GM23248 (cell line): ENCODE results near the gene HOXB2. TPM values are rescaled to one million over a fixed set of nuclear protein-coding genes. Genes with fewer than 3 reads are reported as not detected.

Experiments used
- DNase-seq: peaks from one replicate; pipeline ENCODE4 v3.0.0-alpha.2; 2015
- H2AFZ ChIP-seq: fragments of 200-600 bp; sonication (generic); 2 replicates; pipeline ENCODE4 v1.6.1; 2016; ENCODE audit warnings: antibody characterized with exemption
- H3F3A ChIP-seq: fragments of 200-600 bp; sonication (generic); 2 replicates; pipeline ENCODE4 v1.6.1; 2016; ENCODE audit warnings: mild to moderate bottlenecking, antibody characterized with exemption, mixed run types; ENCODE audit not compliant: insufficient read depth
- H3K27ac ChIP-seq: fragments of 200-600 bp; sonication (generic); 2 replicates; pipeline ENCODE4 v1.5.1; 2016; ENCODE audit warnings: mild to moderate bottlenecking
- H3K27me3 ChIP-seq: fragments of 200-600 bp; sonication (generic); replicated peaks from 2 replicates; pipeline ENCODE4 v1.6.1; 2016; ENCODE audit warnings: mild to moderate bottlenecking; ENCODE audit not compliant: insufficient read depth
- H3K36me3 ChIP-seq: fragments of 200-600 bp; sonication (generic); 2 replicates; pipeline ENCODE4 v1.6.1; 2016; ENCODE audit warnings: low read depth, mild to moderate bottlenecking
- H3K4me1 ChIP-seq: fragments of 200-600 bp; sonication (generic); 2 replicates; pipeline ENCODE4 v1.6.1; 2016; ENCODE audit warnings: mild to moderate bottlenecking; ENCODE audit not compliant: insufficient read depth
- H3K4me2 ChIP-seq: fragments of 200-600 bp; sonication (generic); one replicate; pipeline ENCODE4 v1.6.1; 2016; ENCODE audit warnings: mild to moderate bottlenecking; ENCODE audit not compliant: unreplicated experiment
- H3K4me3 ChIP-seq: fragments of 200-600 bp; sonication (generic); 2 replicates; pipeline ENCODE4 v1.5.1; 2016; ENCODE audit warnings: mild to moderate bottlenecking
- H3K79me2 ChIP-seq: fragments of 200-600 bp; sonication (generic); 2 replicates; pipeline ENCODE4 v1.6.1; 2016; ENCODE audit warnings: mild to moderate bottlenecking; ENCODE audit not compliant: insufficient read depth
- H3K9ac ChIP-seq: fragments of 200-600 bp; sonication (generic); 2 replicates; pipeline ENCODE4 v1.6.1; 2016; ENCODE audit warnings: mild to moderate bottlenecking
- H3K9me2 ChIP-seq: fragments of 200-600 bp; sonication (generic); 2 replicates; pipeline ENCODE4 v1.6.1; 2016; ENCODE audit warnings: mixed run types, mild to moderate bottlenecking, moderate library complexity; ENCODE audit not compliant: insufficient read depth
- H3K9me3 ChIP-seq: fragments of 200-600 bp; sonication (generic); one replicate; pipeline ENCODE4 v1.6.1; 2017; ENCODE audit warnings: low read depth
- H4K20me1 ChIP-seq: fragments of 200-600 bp; sonication (generic); 2 replicates; pipeline ENCODE4 v1.6.0; 2016; ENCODE audit not compliant: insufficient read depth
- EZH2 ChIP-seq: fragments of 200-600 bp; sonication (generic); IDR thresholded peaks from 2 replicates; pipeline ENCODE4 v1.6.1; 2018; ENCODE audit warnings: antibody characterized with exemption, mild to moderate bottlenecking; ENCODE audit not compliant: insufficient read depth, poor library complexity, severe bottlenecking
- EZH2phosphoT487 ChIP-seq: fragments of 200-600 bp; sonication (generic); IDR thresholded peaks from 2 replicates; pipeline ENCODE4 v1.6.1; 2018; ENCODE audit warnings: antibody characterized with exemption, moderate library complexity, mild to moderate bottlenecking, low read depth; ENCODE audit not compliant: insufficient read depth
- WGBS, 2 experiments: methylation state at CpG; one replicate each; pipeline ENCODE4 v1.1.6; 2015 to 2017; ENCODE audit warnings: low lambda C conversion rate in 2 of 2, low coverage in 1 of 2; ENCODE audit errors: missing lambda C conversion rate in 2 of 2; 5-methylcytosine and 5-hydroxymethylcytosine counted together
- in situ Hi-C: fragments of 300-500 bp; cut with MboI; formaldehyde crosslinking; loops from 2 replicates; pipeline ENCODE4 v1.15.0; 2020
- polyA plus RNA-seq: library from polyadenylated mRNA; unstranded; fragments of >200 nt; fragmentation: Nextera tagmentation; extraction: Ambion mirVana; gene quantifications from 2 replicates; pipeline ENCODE4 v1.2.1, GENCODE V29; 2016
- total RNA-seq: library from RNA; depleted of rRNA; stranded (reverse); fragments of >200 nt; shearing (Covaris generic); gene quantifications from 2 replicates; pipeline ENCODE4 v1.2.3, GENCODE V29; 2014

Gene HOXB2
- total and polyA plus RNA-seq, 2 experiments from 2014 or later = 12.1 to 25.3 TPM

DNA sequence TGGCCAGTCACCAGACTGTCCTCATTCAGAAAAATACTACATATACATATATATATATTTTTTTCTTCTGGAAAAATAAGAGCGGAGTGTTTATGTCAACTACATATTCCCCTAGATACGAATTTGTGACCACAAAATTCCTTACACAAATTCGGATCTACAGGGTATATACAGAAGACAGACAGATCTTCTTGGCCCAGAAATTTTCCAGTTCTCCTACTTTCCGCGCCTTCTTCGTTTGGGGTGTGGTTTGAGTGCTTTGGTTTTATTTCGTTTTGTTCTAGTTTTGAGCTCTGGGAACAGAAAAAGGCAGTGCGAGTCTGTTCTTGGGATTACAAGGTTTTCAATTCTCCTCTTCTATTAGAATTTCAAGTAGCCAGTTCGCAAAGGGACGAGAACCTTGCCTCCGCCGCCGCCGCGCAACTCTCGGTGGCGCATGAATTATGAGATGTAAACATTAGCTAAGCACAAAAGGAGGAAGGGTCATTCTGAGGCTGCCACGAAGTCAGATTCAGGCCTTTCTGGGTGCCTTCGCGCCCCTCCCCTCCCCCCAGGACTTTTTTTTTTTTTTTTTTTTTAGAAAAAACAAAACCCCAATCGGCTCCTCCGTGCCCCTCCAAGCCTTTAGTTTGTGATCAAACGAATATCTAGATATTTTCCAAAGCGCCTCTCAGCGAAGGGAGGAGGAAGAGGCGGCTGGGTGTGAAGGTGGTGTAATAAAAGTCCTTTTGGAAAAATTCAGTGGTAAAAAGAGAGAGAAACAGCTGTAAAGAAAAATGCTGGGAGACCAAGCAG, 35.0 kb upstream of the HOXB2 start:
- Histone ChIP-seq H3K79me2 (peaks cover 69% of the 10 kb centered on the region), H3K9me3 (no peaks in the 10 kb centered on the region), H3K9ac (peak overlapping the region; percentile 85; the same call in 1 of the 2 replicates), H3K4me2 (peak overlapping the region; percentile 84), H3K4me1 (peaks cover 28% of the 10 kb centered on the region), H3K27me3 (no peaks in the 10 kb centered on the region), H3F3A (peaks cover 21% of the 10 kb centered on the region; the same call in 1 of the 2 replicates), H3K27ac (no peak overlapping the region), H2AFZ (no peak overlapping the region), H3K9me2 (no peaks in the 10 kb centered on the region), H3K36me3 (no peaks in the 10 kb centered on the region), H4K20me1 (no peaks in the 10 kb centered on the region), H3K4me3 (no peak overlapping the region)
- in situ Hi-C loops = no loop called here
- 90 to 92% methylated on average over 26 of the region's 26 CpGs for WGBS, 2 experiments
- no peak for DNase-seq
- TF ChIP-seq EZH2phosphoT487 = no peak
- TF ChIP-seq EZH2 = no peak

DNA sequence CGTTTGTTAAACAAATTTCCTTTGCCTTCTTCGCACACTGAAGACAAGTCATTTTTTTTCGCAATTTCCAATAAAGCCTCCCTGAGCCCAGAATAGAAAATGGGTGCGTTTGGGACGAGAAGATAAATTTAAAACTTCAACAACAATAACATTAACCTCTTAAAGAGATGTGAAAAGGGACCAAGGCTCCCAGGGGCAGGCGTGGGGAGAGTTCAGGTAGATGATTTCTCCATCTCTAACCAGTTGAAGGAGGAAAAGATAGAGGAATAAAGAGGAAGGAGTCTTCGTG, 34.5 kb upstream of the HOXB2 start:
- in situ Hi-C loops = no loop called here
- TF ChIP-seq EZH2 = no peak
- TF ChIP-seq EZH2phosphoT487 = no peak
- WGBS, 2 experiments = 80 to 83% methylated on average over 7 of the region's 7 CpGs
- H3F3A ChIP-seq = peaks cover 21% of the 10 kb centered on the region; the same call in 1 of the 2 replicates
- DNase-seq = no peak
- H3K27ac ChIP-seq = 0 out of 2 replicates have a peak overlapping the region, but pooled peaks have one; percentile 3
- H3K4me3 ChIP-seq = peak overlapping the region; percentile 83
- H3K4me1 ChIP-seq = peaks cover 27% of the 10 kb centered on the region
- H3K9me3 ChIP-seq = no peaks in the 10 kb centered on the region
- H4K20me1 ChIP-seq = no peaks in the 10 kb centered on the region
- peak overlapping the region; percentile 84 for H3K4me2 ChIP-seq
- H3K9ac ChIP-seq = peak overlapping the region; percentile 77; the same call in 1 of the 2 replicates
- no peak overlapping the region for H2AFZ ChIP-seq
- H3K9me2 ChIP-seq = no peaks in the 10 kb centered on the region
- peaks cover 74% of the 10 kb centered on the region for H3K79me2 ChIP-seq
- no peaks in the 10 kb centered on the region for H3K36me3 ChIP-seq
- no peaks in the 10 kb centered on the region for H3K27me3 ChIP-seq

DNA sequence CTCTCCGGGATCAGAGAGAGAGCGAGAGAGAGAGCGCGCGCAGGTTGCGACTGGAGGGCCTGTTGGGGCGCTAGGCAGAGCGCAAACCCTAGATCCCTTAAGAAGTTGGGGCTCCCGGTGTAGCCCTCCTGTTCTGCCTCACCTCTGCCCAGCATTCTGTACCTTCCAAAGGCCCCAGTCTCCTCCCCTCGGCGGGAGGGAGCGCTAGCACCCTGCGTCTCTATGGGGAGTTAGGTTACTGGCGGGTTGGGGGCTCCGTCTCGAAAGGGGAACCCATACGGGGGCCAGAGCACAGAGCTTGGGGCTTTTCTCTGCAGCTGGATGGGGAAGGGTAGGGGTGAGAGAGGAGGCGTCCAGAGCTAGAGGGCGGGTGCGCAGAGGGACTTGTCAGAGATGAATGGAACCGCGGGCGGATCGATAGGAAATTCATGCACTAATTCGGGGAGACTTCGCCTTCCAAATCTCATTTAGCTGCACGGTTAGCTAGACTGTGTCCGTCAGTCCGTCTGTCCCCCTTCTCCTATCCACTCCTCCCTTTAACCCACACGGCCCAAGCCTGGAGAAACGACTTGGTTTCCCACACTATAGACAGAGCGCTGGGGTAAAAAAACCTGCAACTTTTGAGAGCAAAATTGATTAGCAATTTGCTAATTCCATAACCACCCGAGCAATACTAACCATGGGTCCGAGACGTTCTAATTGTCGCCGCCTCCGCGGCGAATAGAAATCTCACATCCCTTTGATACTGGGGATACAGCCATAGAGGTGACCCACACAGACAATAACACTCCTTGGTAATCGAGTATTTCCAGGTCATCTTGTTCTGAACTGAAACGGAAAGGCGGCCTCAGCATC, 33.9 kb upstream of the HOXB2 start:
- WGBS, 2 experiments = 25 to 31% methylated on average over 43 of the region's 43 CpGs
- H3K36me3 ChIP-seq = no peaks in the 10 kb centered on the region
- H3K4me2 ChIP-seq = peak overlapping the region; percentile 84
- H3K27me3 ChIP-seq = no peaks in the 10 kb centered on the region
- peak overlapping the region; percentile 90 for H2AFZ ChIP-seq
- peak overlapping the region; percentile 83 for H3K4me3 ChIP-seq
- H4K20me1 ChIP-seq = no peaks in the 10 kb centered on the region
- H3K79me2 ChIP-seq = peaks cover 79% of the 10 kb centered on the region
- in situ Hi-C loops = no loop called here
- 0 out of 2 replicates have a peak overlapping the region, but pooled peaks have one; percentile 3 for H3K27ac ChIP-seq
- no peak for TF ChIP-seq EZH2phosphoT487
- no peak for TF ChIP-seq EZH2
- peaks cover 15% of the 10 kb centered on the region; the same call in 1 of the 2 replicates for H3F3A ChIP-seq
- DNase-seq = peak; percentile 44
- no peaks in the 10 kb centered on the region for H3K9me2 ChIP-seq
- peak overlapping the region; percentile 77 for H3K9ac ChIP-seq
- H3K4me1 ChIP-seq = peaks cover 21% of the 10 kb centered on the region
- H3K9me3 ChIP-seq = no peaks in the 10 kb centered on the region

GRCh38 chr17:48577946-48578615, 33.2 kb upstream of the HOXB2 start, which contains the start of gene HOXB4:
HOXB4 (minus strand) TSS chr17:48578350; CDS start chr17:48578319, 31 bp downstream.
- peak within 1 kb of the TSS; percentile 90 for H2AFZ ChIP-seq
- peaks cover 20% of the 10 kb centered on the region for H3K4me1 ChIP-seq
- H3K9ac ChIP-seq = peak within 1 kb of the TSS; percentile 79
- peak; percentile 90 for DNase-seq
- H3K27ac ChIP-seq = peak within 1 kb of the TSS; percentile 61
- no peaks in the 10 kb centered on the region for H4K20me1 ChIP-seq
- WGBS, 2 experiments = 1% methylated on average over 31 to 58 of the region's 58 CpGs
- peak within 1 kb of the TSS; percentile 99 for H3K4me2 ChIP-seq
- in situ Hi-C loops = no loop called here
- H3K79me2 ChIP-seq = peaks cover 75% of the 10 kb centered on the region
- H3K9me2 ChIP-seq = no peaks in the 10 kb centered on the region
- TF ChIP-seq EZH2phosphoT487 = no peak
- TF ChIP-seq EZH2 = no peak
- H3K36me3 ChIP-seq = no peaks in the 10 kb centered on the region
- H3K9me3 ChIP-seq = no peaks in the 10 kb centered on the region
- H3K4me3 ChIP-seq = peak within 1 kb of the TSS; percentile 83
- no peaks in the 10 kb centered on the region for H3K27me3 ChIP-seq
- peaks cover 13% of the 10 kb centered on the region; the same call in 1 of the 2 replicates for H3F3A ChIP-seq
